Medulla oblongata (tissue), 1 donor: ENCODE measurements around the gene TMED9.
"Not testable (repeated sequence)": the region's sequence is repeated elsewhere in the genome, so short reads cannot be mapped to it uniquely, and the experiment has no call there.

Experiments used
- DNase-seq: peaks from one replicate; pipeline ENCODE4 v3.0.0-alpha.2; 2015; ENCODE audit errors: extremely low spot score

The TMED9 gene

GRCh38 chr5:177592010-177592834, at the start of gene TMED9:
TSS of gene TMED9 (plus strand) at chr5:177592203. CDS start at chr5:177592215, 12 bp downstream.
- DNase-seq = peak; percentile 84

- no peak for DNase-seq
These were observed 49.1 kb upstream of the TMED9 start for GRCh38 chr5:177542816-177543465.

- no peak for DNase-seq
These were observed 46.3 kb upstream of the TMED9 start for GRCh38 chr5:177545487-177546257.

GRCh38 chr5:177546258-177546741, 45.7 kb upstream of the TMED9 start:
- DNase-seq = peak; percentile 54

DNA sequence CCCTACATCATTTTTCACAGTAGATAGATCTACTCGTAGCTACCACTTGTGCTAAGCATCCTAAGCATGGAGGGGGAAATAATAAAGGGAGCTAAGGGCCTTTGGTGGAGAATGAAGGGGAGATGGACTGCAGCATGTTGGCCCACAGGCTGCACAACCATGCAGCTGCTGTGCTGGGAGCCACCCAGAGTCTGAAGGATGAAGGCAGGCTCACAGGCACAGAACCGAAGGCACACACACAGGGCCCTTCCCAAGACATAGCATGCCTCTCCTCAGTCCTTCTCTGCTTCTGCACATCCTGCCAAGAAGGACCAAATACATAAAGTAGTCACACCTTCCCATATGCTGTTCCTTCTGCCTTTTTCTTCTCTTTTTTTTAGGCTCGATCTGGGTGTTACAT, 44.3 kb upstream of the TMED9 start:
- DNase-seq = no peak

- no peak for DNase-seq
These were observed 43.5 kb upstream of the TMED9 start for GRCh38 chr5:177548495-177548894.

GRCh38 chr5:177550122-177550521, 41.9 kb upstream of the TMED9 start:
- DNase-seq = no peak

- DNase-seq = no peak
These were observed 39.1 kb upstream of the TMED9 start for GRCh38 chr5:177552839-177553455.

- no peak for DNase-seq
These were observed 38.2 kb upstream of the TMED9 start for GRCh38 chr5:177553671-177554429.

GRCh38 chr5:177554474-177555111, 37.4 kb upstream of the TMED9 start, which contains the start of gene FAM193B:
TSS of gene FAM193B (minus strand) at chr5:177554563. CDS start at chr5:177554458, 105 bp downstream.
- peak; percentile 94 for DNase-seq

GRCh38 chr5:177555228-177555627, 36.8 kb upstream of the TMED9 start:
- no peak for DNase-seq

GRCh38 chr5:177555665-177556064, 36.3 kb upstream of the TMED9 start:
- DNase-seq = no peak

DNA sequence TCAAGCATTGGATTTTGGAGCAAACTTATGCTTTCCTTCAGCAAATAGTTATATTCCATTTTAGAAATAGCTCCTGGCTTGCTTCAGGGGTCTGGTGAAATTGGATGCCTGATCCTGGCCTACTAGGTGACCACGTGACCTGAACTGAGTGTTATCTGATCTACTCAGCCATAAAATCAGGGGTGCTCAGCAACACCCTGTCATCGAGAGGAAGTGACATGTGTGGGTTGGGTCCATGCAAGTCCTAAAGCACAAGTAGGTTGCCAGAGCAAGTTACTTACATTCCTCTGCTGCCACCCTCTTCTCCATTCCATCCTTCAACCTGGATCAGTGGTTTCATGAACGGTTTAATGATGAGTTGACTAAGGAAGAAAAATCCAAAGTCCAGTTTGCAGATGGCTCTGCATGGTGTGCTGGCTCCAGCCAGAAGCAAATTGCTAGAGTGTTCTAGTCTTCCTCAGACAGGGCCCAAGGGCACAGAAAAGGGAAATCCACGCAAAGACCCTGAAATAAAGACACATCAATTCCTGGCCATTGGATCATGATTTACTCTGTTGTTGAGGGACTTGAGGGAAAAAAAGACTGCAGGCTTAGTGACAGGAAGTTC, 34.9 kb upstream of the TMED9 start:
- DNase-seq = no peak

- DNase-seq = no peak
These were observed 34.2 kb upstream of the TMED9 start for GRCh38 chr5:177557796-177558195.

DNA sequence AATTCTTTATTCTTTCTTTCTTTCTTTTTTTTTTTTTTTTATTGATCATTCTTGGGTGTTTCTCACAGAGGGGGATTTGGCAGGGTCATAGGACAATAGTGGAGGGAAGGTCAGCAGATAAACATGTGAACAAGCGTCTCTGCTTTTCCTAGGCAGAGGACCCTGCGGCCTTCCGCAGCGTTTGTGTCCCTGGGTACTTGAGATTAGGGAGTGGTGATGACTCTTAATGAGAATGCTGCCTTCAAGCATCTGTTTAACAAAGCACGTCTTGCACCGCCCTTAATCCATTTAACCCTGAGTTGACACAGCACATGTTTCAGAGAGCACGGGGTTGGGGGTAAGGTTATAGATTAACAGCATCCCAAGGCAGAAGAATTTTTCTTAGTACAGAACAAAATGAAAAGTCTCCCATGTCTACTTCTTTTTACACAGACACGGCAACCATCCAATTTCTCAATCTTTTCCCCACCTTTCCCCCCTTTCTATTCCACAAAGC, 32.5 kb upstream of the TMED9 start:
- not testable (repeated sequence) for DNase-seq

GRCh38 chr5:177565046-177565445, 27.0 kb upstream of the TMED9 start:
- DNase-seq = no peak

DNA sequence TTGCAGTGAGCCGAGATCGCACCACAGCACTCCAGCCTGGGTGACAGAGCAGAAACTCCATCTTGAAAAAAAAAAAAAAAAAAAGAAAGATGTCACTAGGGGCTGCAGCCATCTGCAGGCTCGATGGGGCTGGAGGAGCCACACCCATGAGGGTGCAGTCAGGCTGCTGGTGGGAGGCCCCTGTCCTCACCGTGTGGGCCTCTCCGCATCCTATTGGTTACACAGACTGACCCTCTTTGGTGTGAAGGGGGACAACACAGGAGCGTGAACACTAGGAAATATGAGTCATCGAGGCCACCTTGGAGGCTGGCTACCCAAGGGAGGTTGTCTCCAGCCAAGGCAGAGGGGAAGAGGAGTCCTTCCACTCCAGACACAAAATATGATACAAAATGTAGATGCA, 23.7 kb upstream of the TMED9 start:
- DNase-seq = no peak

DNA sequence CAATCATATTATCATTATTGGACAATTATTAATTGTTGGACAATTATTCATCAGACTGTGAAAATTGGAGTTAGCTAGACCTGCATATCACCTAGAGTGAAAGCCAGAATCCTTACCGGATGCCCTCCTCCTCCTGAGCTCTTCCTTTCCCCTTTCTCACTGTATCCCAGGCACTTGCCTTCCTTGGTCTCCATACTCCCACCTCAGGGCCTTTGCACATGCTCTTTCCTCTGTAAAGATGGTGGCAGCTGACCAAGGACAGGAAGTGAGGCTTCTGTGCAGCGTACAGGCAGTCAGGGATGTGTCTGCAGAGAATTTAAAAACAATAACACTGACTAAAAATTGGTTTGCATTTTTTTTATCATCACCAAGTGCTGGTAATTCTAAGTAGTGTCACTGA, 22.1 kb upstream of the TMED9 start:
- DNase-seq = no peak

- no peak for DNase-seq
These were observed 16.5 kb upstream of the TMED9 start for GRCh38 chr5:177575488-177575887.

DNA sequence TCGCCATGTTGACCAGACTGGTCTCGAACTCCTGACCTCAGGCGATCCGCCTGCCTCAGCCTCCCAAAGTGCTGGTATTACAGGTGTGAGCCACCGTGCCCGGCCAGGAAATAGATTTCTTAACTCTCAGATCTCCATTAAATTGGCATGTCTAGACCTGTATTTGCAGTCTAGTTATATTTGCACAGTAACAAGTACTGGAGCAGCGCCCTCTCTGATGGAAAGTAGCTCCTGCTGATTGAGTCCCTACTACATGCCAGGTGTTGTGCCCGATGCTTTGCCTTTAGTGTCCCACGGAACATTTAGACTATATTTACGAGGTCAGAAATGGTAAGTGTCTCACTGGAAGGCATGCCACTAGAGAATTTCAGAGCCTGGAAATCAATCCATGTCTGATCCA, 15.8 kb upstream of the TMED9 start:
- no peak for DNase-seq
